ENCODE results near the gene CDH24.

DNA sequence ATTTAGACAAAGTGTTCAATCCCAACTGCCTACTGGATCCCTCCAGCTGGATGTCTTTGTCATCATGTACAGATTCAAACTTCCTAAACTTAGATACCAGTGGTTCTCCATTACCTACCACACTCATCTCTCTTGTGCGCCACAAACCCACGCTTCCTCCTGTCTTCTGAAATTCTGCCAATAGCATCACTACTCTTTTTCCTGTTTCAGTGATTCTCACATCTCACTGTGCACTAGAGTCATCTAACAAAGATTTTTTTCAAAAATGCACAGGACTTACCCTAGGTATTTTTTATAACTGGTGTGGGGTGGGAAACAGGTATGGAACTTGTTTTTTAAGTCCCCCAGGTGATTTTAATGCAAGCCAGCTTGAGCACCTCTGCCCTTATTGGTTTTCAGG lies 28.5 kb downstream of the CDH24 start:
- TF ChIP-seq, protein P1, sequence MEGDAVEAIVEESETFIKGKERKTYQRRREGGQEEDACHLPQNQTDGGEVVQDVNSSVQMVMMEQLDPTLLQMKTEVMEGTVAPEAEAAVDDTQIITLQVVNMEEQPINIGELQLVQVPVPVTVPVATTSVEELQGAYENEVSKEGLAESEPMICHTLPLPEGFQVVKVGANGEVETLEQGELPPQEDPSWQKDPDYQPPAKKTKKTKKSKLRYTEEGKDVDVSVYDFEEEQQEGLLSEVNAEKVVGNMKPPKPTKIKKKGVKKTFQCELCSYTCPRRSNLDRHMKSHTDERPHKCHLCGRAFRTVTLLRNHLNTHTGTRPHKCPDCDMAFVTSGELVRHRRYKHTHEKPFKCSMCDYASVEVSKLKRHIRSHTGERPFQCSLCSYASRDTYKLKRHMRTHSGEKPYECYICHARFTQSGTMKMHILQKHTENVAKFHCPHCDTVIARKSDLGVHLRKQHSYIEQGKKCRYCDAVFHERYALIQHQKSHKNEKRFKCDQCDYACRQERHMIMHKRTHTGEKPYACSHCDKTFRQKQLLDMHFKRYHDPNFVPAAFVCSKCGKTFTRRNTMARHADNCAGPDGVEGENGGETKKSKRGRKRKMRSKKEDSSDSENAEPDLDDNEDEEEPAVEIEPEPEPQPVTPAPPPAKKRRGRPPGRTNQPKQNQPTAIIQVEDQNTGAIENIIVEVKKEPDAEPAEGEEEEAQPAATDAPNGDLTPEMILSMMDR (IDR thresholded peaks at IDR 0.05) = no peak
- TF ChIP-seq POLR2AphosphoS5 (IDR thresholded peaks at IDR 0.05) (no peak), EP300 (IDR thresholded peaks at IDR 0.05) (no peak)
